HUES6 (cell line): Measurements from ENCODE around the gene PTPRC.

Experiments
- H3K27ac ChIP-seq: 2 replicates; pipeline ENCODE4 v1.7.0; 2013; ENCODE audit warnings: low read depth, mild to moderate bottlenecking, low read length, inconsistent platforms
- H3K27me3 ChIP-seq: 2 replicates; pipeline ENCODE4 v1.6.1; 2013; ENCODE audit warnings: low read length; ENCODE audit not compliant: control insufficient read depth, insufficient read depth
- H3K36me3 ChIP-seq: 2 replicates; pipeline ENCODE4 v1.6.1; 2013; ENCODE audit warnings: low read length; ENCODE audit not compliant: control insufficient read depth, insufficient read depth
- H3K4me1 ChIP-seq: 2 replicates; pipeline ENCODE4 v1.6.1; 2013; ENCODE audit warnings: low read length; ENCODE audit not compliant: control insufficient read depth, insufficient read depth
- H3K4me3 ChIP-seq: 2 replicates; pipeline ENCODE4 v1.5.1; 2013; ENCODE audit warnings: low read depth, low read length
- H3K9ac ChIP-seq: one replicate; pipeline ENCODE4 v1.6.1; 2013; ENCODE audit warnings: mild to moderate bottlenecking, low read length
- H3K9me3 ChIP-seq: 2 replicates; pipeline ENCODE4 v1.6.1; 2013; ENCODE audit warnings: low read depth, low read length; ENCODE audit not compliant: control insufficient read depth, insufficient read depth

Gene PTPRC

DNA sequence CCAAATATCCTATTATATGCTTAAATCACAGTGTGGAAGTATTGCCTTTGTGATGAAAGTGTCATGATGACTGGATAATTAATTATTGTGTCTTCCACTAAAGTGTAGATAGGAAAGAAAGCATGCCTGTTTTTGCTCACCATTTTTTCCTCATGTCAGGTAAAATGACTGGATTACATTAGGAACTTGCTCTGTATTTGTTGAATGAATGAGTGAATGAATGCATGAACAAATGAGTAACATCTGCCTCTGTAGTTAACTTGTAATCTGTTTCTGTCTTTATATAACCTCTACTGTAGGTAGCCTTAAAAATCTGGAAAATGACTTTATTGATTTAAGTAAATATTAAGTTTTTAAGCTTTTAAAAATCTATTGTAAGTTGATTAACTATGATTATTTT, 2.9 kb upstream of the PTPRC start:
- H3K4me1 ChIP-seq: no peaks in the 10 kb centered on the region
- no peaks in the 10 kb centered on the region for H3K9me3 ChIP-seq
- no peaks in the 10 kb centered on the region for H3K27me3 ChIP-seq
- no peak overlapping the region for H3K9ac ChIP-seq
- H3K27ac ChIP-seq: no peak overlapping the region
- H3K36me3 ChIP-seq: no peaks in the 10 kb centered on the region
- H3K4me3 ChIP-seq: no peak overlapping the region

DNA sequence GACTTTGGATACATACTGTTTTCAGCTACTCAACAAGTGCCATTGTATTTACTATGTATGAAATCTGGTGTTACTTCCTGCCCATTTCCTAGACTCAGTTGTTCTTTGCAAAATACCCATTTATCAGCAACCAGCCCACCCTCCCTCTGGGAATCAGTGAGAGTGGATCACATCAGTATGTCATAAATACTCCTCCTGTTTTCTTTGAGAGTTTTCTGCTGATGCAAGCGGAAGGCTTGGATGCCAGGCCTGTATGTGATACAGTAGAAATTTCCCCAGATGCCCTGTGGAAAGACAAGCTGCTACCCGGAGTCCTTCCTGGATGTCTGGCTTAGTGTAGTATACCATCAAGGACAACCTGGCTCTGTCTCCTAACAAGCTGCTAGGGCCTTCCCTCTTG, 2.4 kb upstream of the PTPRC start:
- no peak overlapping the region for H3K27ac ChIP-seq
- H3K4me1 ChIP-seq: no peaks in the 10 kb centered on the region
- no peak overlapping the region for H3K9ac ChIP-seq
- no peaks in the 10 kb centered on the region for H3K27me3 ChIP-seq
- H3K4me3 ChIP-seq: no peak overlapping the region
- no peaks in the 10 kb centered on the region for H3K9me3 ChIP-seq
- H3K36me3 ChIP-seq: no peaks in the 10 kb centered on the region

DNA sequence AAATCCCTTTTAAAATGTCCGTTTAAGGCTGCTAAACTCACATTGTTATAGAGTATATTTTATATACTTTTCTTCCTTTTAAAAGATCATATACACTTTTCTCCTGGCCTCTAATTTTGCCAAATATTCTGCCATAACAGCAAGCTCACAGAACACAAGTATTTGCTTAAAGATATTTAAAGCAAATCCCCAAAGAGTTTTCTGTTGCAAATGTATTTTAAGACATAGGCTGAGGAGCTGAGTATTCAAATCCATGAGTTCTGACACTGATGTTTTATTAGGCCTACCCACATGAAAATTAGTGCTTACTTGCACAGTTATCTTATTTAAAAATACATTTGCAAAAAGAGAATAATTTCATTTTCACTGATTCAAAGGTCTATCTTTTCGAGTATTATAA, 1.7 kb upstream of the PTPRC start:
- Histone ChIP-seq H3K27ac (no peak overlapping the region), H3K4me1 (no peaks in the 10 kb centered on the region), H3K27me3 (no peaks in the 10 kb centered on the region), H3K4me3 (no peak overlapping the region), H3K9me3 (no peaks in the 10 kb centered on the region), H3K36me3 (no peaks in the 10 kb centered on the region), H3K9ac (no peak overlapping the region)

DNA sequence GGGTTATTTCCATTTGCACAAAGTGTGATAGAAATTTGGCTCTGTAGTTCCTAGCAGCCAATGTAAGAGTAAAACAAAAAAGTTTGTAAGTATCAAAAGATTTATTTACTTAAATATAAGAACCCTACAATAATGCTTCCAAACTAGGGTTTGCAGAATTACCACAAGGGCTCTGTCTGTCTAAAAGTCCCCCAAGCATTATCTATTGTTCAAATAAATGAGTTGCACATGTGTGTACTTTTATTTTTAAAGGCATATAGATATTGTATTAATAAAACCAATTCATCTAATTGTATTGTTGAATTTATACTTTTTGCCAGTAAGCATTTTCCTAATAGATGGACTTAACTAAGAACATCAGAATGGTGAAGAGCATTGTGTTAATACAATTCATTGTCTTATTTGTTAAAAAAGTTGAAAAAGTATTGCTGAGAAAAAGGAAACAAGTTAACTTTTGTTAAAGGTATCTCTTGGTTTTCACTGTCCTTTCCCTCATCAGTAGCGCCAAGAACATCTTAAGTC, 863 bp upstream of the PTPRC start:
- Histone ChIP-seq H3K36me3 (no peaks in the 10 kb centered on the region), H3K9me3 (no peaks in the 10 kb centered on the region), H3K4me3 (no peak overlapping the region), H3K9ac (no peak overlapping the region), H3K4me1 (no peaks in the 10 kb centered on the region), H3K27ac (no peak overlapping the region), H3K27me3 (no peaks in the 10 kb centered on the region)

DNA sequence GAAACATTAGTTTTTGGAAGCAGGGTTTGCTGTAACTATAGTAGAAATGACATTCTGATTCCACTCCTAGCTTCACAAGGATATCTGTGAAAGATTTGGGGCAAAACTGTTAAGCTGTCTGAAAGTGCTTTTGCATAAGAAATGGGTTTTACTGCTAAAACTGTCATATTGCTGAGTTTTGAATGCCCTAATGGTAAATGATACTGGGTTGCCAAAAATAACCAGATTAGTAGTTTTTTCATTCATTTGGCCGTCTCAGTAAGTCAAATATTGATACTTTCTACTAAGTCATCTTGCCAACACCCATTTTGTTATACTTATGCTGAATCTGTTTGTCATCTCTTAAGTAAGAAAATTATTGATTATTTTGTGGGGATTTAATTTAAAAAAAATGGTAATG, 399 bp upstream of the PTPRC start:
- H3K9me3 ChIP-seq: no peaks in the 10 kb centered on the region
- no peak overlapping the region for H3K9ac ChIP-seq
- no peak overlapping the region for H3K4me3 ChIP-seq
- no peaks in the 10 kb centered on the region for H3K36me3 ChIP-seq
- no peak overlapping the region for H3K27ac ChIP-seq
- H3K4me1 ChIP-seq: no peaks in the 10 kb centered on the region
- H3K27me3 ChIP-seq: no peaks in the 10 kb centered on the region

DNA sequence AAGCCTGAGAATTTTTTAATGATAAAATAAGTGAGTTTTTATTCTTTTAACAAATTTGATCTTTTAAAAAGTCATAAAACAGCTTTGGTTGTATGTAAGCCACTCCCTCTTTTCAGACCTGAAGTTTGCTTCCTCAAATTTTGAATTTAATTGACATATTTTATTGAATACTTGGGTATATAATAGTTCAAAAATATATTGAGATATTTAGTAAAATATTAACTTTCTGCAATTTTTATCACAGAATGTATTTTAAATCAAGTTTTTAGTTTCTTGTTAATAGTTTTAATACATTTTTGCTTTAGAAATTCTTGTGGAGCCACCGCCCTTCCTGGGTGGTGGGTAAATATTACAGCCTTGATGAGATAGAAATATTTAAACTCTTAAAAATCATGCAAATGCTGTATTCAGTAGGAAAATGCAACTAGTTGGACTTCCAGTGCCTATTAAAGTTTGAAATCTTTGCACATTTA, 867 bp downstream of the PTPRC start:
- Histone ChIP-seq H3K4me3 (no peak overlapping the region), H3K9me3 (no peaks in the 10 kb centered on the region), H3K4me1 (no peaks in the 10 kb centered on the region), H3K36me3 (no peaks in the 10 kb centered on the region), H3K27me3 (no peaks in the 10 kb centered on the region), H3K27ac (no peak overlapping the region), H3K9ac (no peak overlapping the region)

DNA sequence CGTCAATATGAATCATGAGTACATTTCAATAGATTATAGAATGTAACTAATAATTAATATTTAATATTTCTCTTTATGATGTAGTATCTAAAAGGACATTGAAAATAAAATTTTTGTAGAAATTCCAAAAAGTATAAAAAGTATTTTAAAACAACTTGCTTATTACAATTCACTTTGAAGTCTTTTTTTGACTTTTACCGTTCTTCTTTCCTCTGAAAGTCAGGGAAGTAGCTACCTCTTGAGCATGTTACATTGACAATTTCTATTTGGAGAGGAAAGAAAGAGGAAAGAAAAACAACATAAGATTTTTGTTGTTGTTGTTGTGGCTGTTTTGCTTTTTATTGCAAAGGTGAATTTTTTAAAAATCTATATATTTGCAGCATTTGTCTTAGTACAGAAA, 1.3 kb downstream of the PTPRC start:
- Histone ChIP-seq H3K27ac (no peak overlapping the region), H3K9ac (no peak overlapping the region), H3K4me1 (no peaks in the 10 kb centered on the region), H3K9me3 (no peaks in the 10 kb centered on the region), H3K4me3 (no peak overlapping the region), H3K36me3 (no peaks in the 10 kb centered on the region), H3K27me3 (no peaks in the 10 kb centered on the region)

DNA sequence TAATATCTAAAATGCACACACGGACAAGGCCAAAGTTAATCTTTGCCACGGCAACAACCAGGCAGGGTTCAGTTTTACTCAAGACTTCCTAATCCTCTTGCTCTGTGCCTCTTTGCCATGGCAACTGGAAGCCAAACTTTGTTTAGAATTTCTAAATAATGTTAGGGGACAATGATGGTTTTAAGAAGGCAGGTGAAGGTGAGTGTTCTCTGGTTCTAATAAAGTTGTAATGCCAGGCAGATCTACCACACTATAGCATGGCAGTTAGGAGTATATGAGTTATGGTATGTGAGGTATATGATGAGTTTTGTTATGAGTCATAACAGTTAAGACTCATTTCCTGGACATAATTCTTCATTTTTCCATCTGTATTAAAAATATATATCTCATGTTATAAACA, 2.7 kb downstream of the PTPRC start:
- Histone ChIP-seq H3K36me3 (no peaks in the 10 kb centered on the region), H3K4me3 (no peak overlapping the region), H3K27me3 (no peaks in the 10 kb centered on the region), H3K4me1 (no peaks in the 10 kb centered on the region), H3K27ac (no peak overlapping the region), H3K9ac (no peak overlapping the region), H3K9me3 (no peaks in the 10 kb centered on the region)

DNA sequence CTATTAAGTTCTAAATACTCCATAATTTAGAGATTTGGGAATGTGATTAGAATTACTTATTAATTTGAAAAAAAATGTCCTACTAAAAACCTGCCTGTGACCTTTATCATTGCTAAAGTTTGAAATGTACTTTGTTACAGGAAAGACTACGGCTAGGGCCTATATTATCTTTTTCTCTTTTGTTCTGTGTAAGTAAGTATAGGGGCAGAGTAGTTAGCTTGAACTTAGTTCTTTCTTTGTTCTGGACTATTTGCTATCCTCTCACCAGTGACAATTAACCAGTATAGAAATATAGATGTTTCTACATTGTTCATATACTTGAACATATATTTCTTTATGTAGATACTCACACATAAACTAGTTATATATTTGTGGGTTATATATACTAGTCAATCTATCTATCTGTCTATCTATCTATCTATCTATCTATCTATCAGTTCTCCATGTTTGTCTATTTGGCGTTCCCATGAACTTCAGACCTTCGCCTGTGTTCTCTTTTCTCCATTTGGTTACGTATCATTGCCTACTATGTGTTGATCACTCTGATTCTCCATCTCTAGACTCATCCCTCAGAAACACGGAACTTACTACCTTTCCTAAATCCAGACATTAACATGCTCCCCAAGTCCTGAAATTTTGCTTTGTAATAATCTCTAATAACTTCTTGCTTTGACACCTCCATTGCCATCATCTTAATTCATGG, 3.3 kb downstream of the PTPRC start:
- no peaks in the 10 kb centered on the region for H3K9me3 ChIP-seq
- H3K27me3 ChIP-seq: no peaks in the 10 kb centered on the region
- no peak overlapping the region for H3K27ac ChIP-seq
- H3K9ac ChIP-seq: no peak overlapping the region
- no peaks in the 10 kb centered on the region for H3K4me1 ChIP-seq
- no peak overlapping the region for H3K4me3 ChIP-seq
- no peaks in the 10 kb centered on the region for H3K36me3 ChIP-seq

DNA sequence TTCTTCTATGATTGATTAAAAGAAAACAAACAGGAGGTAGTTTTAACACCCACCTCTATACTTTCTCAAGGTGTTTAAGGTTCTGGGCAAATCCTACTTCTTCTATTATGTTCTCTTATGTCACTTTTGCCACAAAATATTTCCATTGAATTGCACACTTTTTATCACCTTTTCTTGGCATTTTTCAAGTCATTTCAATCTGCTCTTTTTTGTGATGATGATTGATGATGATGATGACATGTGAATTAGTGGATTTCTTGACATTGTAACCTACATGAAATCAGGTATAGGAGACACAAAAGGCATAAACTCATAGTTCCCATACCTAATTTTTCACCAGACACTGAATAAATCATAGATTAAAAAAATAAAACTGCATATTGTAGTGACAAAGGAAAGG, 4.1 kb downstream of the PTPRC start:
- no peaks in the 10 kb centered on the region for H3K9me3 ChIP-seq
- no peak overlapping the region for H3K9ac ChIP-seq
- no peaks in the 10 kb centered on the region for H3K36me3 ChIP-seq
- no peaks in the 10 kb centered on the region for H3K4me1 ChIP-seq
- no peak overlapping the region for H3K4me3 ChIP-seq
- H3K27me3 ChIP-seq: no peaks in the 10 kb centered on the region
- H3K27ac ChIP-seq: no peak overlapping the region

DNA sequence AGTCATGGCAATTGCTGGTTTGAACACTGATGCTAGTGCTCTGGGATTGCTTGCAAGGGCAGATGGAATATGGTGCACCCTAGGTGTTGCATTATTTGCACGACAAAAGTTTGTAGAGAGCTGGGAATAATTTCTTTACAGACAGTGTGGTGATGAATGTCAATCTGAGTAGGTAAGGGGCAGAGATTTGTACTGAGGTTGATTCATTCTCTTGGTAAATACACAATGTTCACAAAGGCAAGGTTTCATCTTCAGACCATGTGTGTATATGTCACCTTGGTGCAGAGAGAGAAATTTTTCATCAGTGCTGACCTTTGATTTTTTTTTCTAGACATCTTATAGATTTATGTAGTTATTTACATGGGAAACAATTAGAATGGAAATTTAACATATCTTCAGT, 5.0 kb downstream of the PTPRC start:
- Histone ChIP-seq H3K9me3 (no peaks in the 10 kb centered on the region), H3K4me3 (no peak overlapping the region), H3K27me3 (no peaks in the 10 kb centered on the region), H3K36me3 (no peaks in the 10 kb centered on the region), H3K4me1 (no peaks in the 10 kb centered on the region), H3K27ac (no peak overlapping the region), H3K9ac (no peak overlapping the region)
